Keratinocyte (primary cell): Measurements from ENCODE around the gene TTC33. TPM values are rescaled to one million over a fixed set of nuclear protein-coding genes. Genes with fewer than 3 reads are reported as not detected.

Experiments
- DNase-seq: peaks from one replicate; pipeline ENCODE4 v3.0.0-alpha.2; 2011; ENCODE audit warnings: low read depth, missing footprints, low spot score
- FAIRE-seq: peaks from 2 replicates; lab custom pipeline; 2011; peaks lifted over from hg19 to GRCh38; lab: Jason Lieb, UNC
- H2AFZ ChIP-seq: 2 replicates; pipeline ENCODE4 v1.6.0; 2012; ENCODE audit warnings: low read length, control low read depth, inconsistent platforms; ENCODE audit not compliant: control insufficient read depth
- H3K27ac ChIP-seq: 2 replicates; pipeline ENCODE4 v1.5.1; 2011; ENCODE audit warnings: low read length; ENCODE audit not compliant: control insufficient read depth, insufficient read depth
- H3K27me3 ChIP-seq: 3 replicates; pipeline ENCODE4 v1.6.0; 2011; ENCODE audit warnings: low read length; ENCODE audit not compliant: control insufficient read depth, insufficient read depth; ENCODE audit errors: extremely low read depth
- H3K36me3 ChIP-seq, 2 experiments: 2 replicates in 1 of 2; 3 replicates in 1 of 2; pipeline ENCODE4 v1.5.1; 2011; ENCODE audit warnings: low read length in 2 of 2, mild to moderate bottlenecking in 1 of 2; ENCODE audit not compliant: control insufficient read depth in 2 of 2, insufficient read depth in 2 of 2; ENCODE audit errors: extremely low read depth in 1 of 2
- H3K4me1 ChIP-seq: 3 replicates; pipeline ENCODE4 v1.5.1; 2011; ENCODE audit warnings: low read length; ENCODE audit not compliant: control insufficient read depth, insufficient read depth; ENCODE audit errors: extremely low read depth
- H3K4me2 ChIP-seq: 3 replicates; pipeline ENCODE4 v1.6.0; 2011; ENCODE audit warnings: low read depth, low read length; ENCODE audit not compliant: control insufficient read depth, insufficient read depth; ENCODE audit errors: extremely low read depth
- H3K4me3 ChIP-seq, 3 experiments: fragments of 200-600 bp in 1 of 3; sonication (generic) in 1 of 3; 2 replicates in 2 of 3; 3 replicates in 1 of 3; pipeline ENCODE4 v1.5.1; 2011 to 2016; ENCODE audit warnings: low read length in 3 of 3, mild to moderate bottlenecking in 3 of 3, control low read depth in 2 of 3, inconsistent platforms in 1 of 3, low read depth in 1 of 3, mixed read lengths in 1 of 3, mixed run types in 1 of 3, moderate library complexity in 1 of 3; ENCODE audit not compliant: control insufficient read depth in 2 of 3, insufficient read depth in 2 of 3; ENCODE audit errors: extremely low read depth in 1 of 3
- H3K79me2 ChIP-seq: 2 replicates; pipeline ENCODE4 v1.6.0; 2012; ENCODE audit warnings: low read length; ENCODE audit not compliant: control insufficient read depth, insufficient read depth
- H3K9ac ChIP-seq: 3 replicates; pipeline ENCODE4 v1.6.0; 2011; ENCODE audit warnings: low read length; ENCODE audit not compliant: control insufficient read depth, insufficient read depth; ENCODE audit errors: extremely low read depth
- H3K9me1 ChIP-seq: 3 replicates; pipeline ENCODE4 v1.6.0; 2011; ENCODE audit warnings: low read length; ENCODE audit not compliant: control insufficient read depth, insufficient read depth; ENCODE audit errors: extremely low read depth
- H3K9me3 ChIP-seq: 2 replicates; pipeline ENCODE4 v1.5.1; 2012; ENCODE audit warnings: low read depth, low read length; ENCODE audit not compliant: control insufficient read depth
- H4K20me1 ChIP-seq: 3 replicates; pipeline ENCODE4 v1.6.0; 2011; ENCODE audit warnings: low read length; ENCODE audit not compliant: control insufficient read depth, insufficient read depth; ENCODE audit errors: extremely low read depth
- CTCF ChIP-seq, 3 experiments: IDR thresholded peaks in 1 of 3; conservative IDR thresholded peaks in 1 of 3; optimal IDR thresholded peaks in 1 of 3; 2 replicates in 2 of 3; 3 replicates in 1 of 3; pipeline versions ENCODE3 to v1.5.1; 2011; ENCODE audit warnings: low read length in 3 of 3, mild to moderate bottlenecking in 3 of 3, moderate library complexity in 2 of 3, control low read depth in 1 of 3, inconsistent platforms in 1 of 3; ENCODE audit not compliant: insufficient read depth in 2 of 3; ENCODE audit errors: extremely low read depth in 1 of 3
- EZH2 ChIP-seq: IDR thresholded peaks from one replicate; pipeline ENCODE4 v1.6.1; 2012; ENCODE audit warnings: inconsistent platforms, mild to moderate bottlenecking, low read length, moderate library complexity
- dilution Hi-C: fragments of 300-500 bp; cut with MboI; formaldehyde crosslinking; loops from one replicate; pipeline ENCODE4 v1.7.0; 2020; ENCODE audit warnings: low sequenced_read_pairs; ENCODE audit not compliant: extremely low pct_ligation_motif_present
- polyA plus RNA-seq, 5 experiments: library from polyadenylated mRNA; depleted of rRNA in 3 of 5; stranded (reverse) in 3 of 5; stranded (forward) in 1 of 5; unstranded in 1 of 5; fragments of >200 nt; gene quantifications; 1 replicate in 1 of 5; 2 replicates in 3 of 5; 3 replicates in 1 of 5; pipeline versions ENCODE4 v1.2.1 to v1.2.3, GENCODE V29; 2011 to 2012; ENCODE audit warnings: missing spikeins in 2 of 5, low read depth in 1 of 5, low replicate concordance in 1 of 5

TTC33 gene
- polyA plus RNA-seq, 1 donor (not counting 4 experiments of a cell fraction or from before 2014, with no cell fraction given), result 7.1 TPM

- FAIRE-seq (no peak), DNase-seq (no peak)
- Histone ChIP-seq H3K27me3 (no peaks in the 10 kb centered on the region), H3K79me2 (no peaks in the 10 kb centered on the region), H2AFZ (no peak overlapping the region), H3K9ac (no peak overlapping the region), H3K27ac (no peak overlapping the region), H3K36me3 (no peaks in the 10 kb centered on the region), H3K9me1 (no peaks in the 10 kb centered on the region), H3K4me2 (no peak overlapping the region), H3K4me3 (no peak overlapping the region), H3K4me1 (no peaks in the 10 kb centered on the region), H3K9me3 (no peaks in the 10 kb centered on the region), H4K20me1 (no peaks in the 10 kb centered on the region)
- TF ChIP-seq CTCF (optimal IDR thresholded peaks at IDR 0.05 in 1 of 3, IDR thresholded peaks at IDR 0.05 in 1 of 3, conservative IDR thresholded peaks at IDR 0.05 in 1 of 3; ENCODE audit: extremely low read depth in 1 of 3, insufficient read depth in 2 of 3, low read length in 3 of 3), result no peak
- TF ChIP-seq EZH2, result no peak
- dilution Hi-C loops, result no loop called here
These were observed 103.1 kb downstream of the TTC33 start for GRCh38 chr5:40652441-40653220.

- dilution Hi-C loops, result no loop called here
These were observed 104.6 kb downstream of the TTC33 start for GRCh38 chr5:40651201-40651600.

More at GRCh38 chr5:40651201-40651600, 104.6 kb downstream of the TTC33 start:
- H3K79me2 ChIP-seq, result no peaks in the 10 kb centered on the region
- TF ChIP-seq CTCF (optimal IDR thresholded peaks at IDR 0.05 in 1 of 3, IDR thresholded peaks at IDR 0.05 in 1 of 3, conservative IDR thresholded peaks at IDR 0.05 in 1 of 3; ENCODE audit: extremely low read depth in 1 of 3, insufficient read depth in 2 of 3, low read length in 3 of 3) (no peak), EZH2 (no peak)
- H3K27me3 ChIP-seq, result no peaks in the 10 kb centered on the region
- no peak overlapping the region for H3K4me3 ChIP-seq
- no peaks in the 10 kb centered on the region for H3K9me3 ChIP-seq
- no peak overlapping the region for H3K9ac ChIP-seq
- no peak overlapping the region for H2AFZ ChIP-seq
- H3K27ac ChIP-seq, result no peak overlapping the region
- no peaks in the 10 kb centered on the region for H3K36me3 ChIP-seq
- no peaks in the 10 kb centered on the region for H4K20me1 ChIP-seq
- H3K9me1 ChIP-seq, result no peaks in the 10 kb centered on the region
- no peak overlapping the region for H3K4me2 ChIP-seq
- no peak for FAIRE-seq
- H3K4me1 ChIP-seq, result no peaks in the 10 kb centered on the region
- DNase-seq, result no peak
